ENCODE measurements around the gene DRAM2. TPM values are rescaled to one million over a fixed set of nuclear protein-coding genes. Genes with fewer than 3 reads are reported as not detected.

The DRAM2 gene
- total and polyA plus RNA-seq, 9 of the 15 experiments (the other 6 are each of a cell fraction or from before 2014, with no cell fraction given): 29.0 to 161 (median 53.5) TPM

DNA sequence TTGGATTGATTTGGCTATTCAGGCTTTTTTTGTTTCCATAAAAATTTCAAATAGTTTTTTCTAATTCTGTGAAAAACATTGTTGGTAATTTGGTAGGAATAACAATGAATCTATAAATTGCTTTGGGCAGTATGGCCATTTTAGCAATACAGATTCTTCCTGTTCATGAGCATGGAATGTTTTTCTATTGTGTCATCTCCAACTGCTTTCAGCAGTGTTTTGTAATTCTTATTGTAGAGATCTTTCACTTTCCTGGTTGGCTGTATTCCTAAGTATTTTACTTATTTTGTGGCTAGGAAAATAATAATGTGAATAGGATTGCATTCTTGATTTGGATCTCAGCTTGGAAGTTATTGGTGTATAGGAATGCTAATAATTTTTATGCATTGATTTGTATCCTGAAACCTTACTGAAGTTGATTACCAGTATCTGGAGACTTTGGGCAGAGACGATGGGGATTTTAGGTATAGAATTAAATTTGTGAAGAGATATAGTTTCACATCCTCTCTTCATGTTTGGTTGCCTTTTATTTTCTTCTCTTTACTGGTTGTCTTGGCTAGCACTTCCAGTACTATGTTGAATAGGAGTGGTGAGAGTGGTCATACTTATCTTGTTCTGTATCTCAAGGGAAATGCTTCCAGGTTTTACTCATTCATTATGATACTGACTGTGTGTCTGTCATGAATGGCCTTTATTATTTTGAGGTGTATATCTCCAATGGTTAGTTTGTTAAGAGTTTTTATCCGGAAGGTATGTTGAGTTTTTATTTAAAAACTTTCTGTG lies 57.3 kb downstream of the DRAM2 start:
- H4K20me1 ChIP-seq (replicated peaks; ENCODE audit: control insufficient read depth, insufficient read depth, low read length): no peaks in the 10 kb centered on the region
- in situ Hi-C loops (cut with MboI) (no loop called here), intact Hi-C loops (cut with micrococcal nuclease) (no loop called here)
- H3K9ac ChIP-seq (ENCODE audit: insufficient read depth in 1 of 2, low read depth in 2 of 2, low read length in 2 of 2): no peak overlapping the region
- H2AFZ ChIP-seq (ENCODE audit: low read depth, low read length): no peak overlapping the region
- H3K4me3 ChIP-seq: no peak overlapping the region
- FAIRE-seq: no peak
- H3K27me3 ChIP-seq (ENCODE audit: control insufficient read depth in 2 of 2, insufficient read depth in 2 of 2, low read length in 2 of 2): no peaks in the 10 kb centered on the region
- H3K36me3 ChIP-seq (ENCODE audit: control insufficient read depth, insufficient read depth, low read length): no peaks in the 10 kb centered on the region
- no peaks in the 10 kb centered on the region for H3K9me1 ChIP-seq (ENCODE audit: control insufficient read depth, insufficient read depth, low read length)
- BruUV-seq (replicated peaks): no TSS peak
- H3K4me2 ChIP-seq (ENCODE audit: insufficient read depth, low read length): no peak overlapping the region
- no peak overlapping the region for H3K27ac ChIP-seq (ENCODE audit: extremely low read depth, low read depth, low read length)
- POLR2A ChIA-PET: no interaction called here
- WGBS (ENCODE audit: insufficient coverage, low coverage, missing lambda C conversion rate): 5% methylated on average over 2 of the region's 2 CpGs
- no peaks in the 10 kb centered on the region for H3K79me2 ChIP-seq (ENCODE audit: control insufficient read depth, insufficient read depth, low read length)
- CTCF ChIA-PET (ENCODE audit: low intra/inter-chr PET ratio): no interaction called here
- no peak for ATAC-seq
- no peaks in the 10 kb centered on the region for H3K4me1 ChIP-seq (replicated peaks in 1 of 2; ENCODE audit: control insufficient read depth in 2 of 2, insufficient read depth in 2 of 2, low read length in 2 of 2)
- H3K9me3 ChIP-seq (replicated peaks; ENCODE audit: control insufficient read depth, insufficient read depth, low read depth, low read length): no peaks in the 10 kb centered on the region
- no peak for DNase-seq (ENCODE audit: extremely low read depth in 1 of 4, low spot score in 3 of 4)
- TF ChIP-seq JUN (IDR thresholded peaks at IDR 0.05; ENCODE audit: borderline replicate concordance, low read depth, low read length) (no peak), JUN (CRISPR knock-in tag; IDR thresholded peaks at IDR 0.05; ENCODE audit: borderline replicate concordance) (no peak), TBL1XR1 (IDR thresholded peaks at IDR 0.05; ENCODE audit: low read length in 2 of 2) (no peak), ZNF140 (CRISPR knock-in tag; IDR thresholded peaks at IDR 0.05) (no peak), ZNF584 (CRISPR knock-in tag; IDR thresholded peaks at IDR 0.05; ENCODE audit: low read depth) (no peak), KLF1 (tag; IDR thresholded peaks at IDR 0.05) (no peak), PHB2 (IDR thresholded peaks at IDR 0.05; ENCODE audit: low read depth) (no peak)
- TF ChIP-seq, protein P1, sequence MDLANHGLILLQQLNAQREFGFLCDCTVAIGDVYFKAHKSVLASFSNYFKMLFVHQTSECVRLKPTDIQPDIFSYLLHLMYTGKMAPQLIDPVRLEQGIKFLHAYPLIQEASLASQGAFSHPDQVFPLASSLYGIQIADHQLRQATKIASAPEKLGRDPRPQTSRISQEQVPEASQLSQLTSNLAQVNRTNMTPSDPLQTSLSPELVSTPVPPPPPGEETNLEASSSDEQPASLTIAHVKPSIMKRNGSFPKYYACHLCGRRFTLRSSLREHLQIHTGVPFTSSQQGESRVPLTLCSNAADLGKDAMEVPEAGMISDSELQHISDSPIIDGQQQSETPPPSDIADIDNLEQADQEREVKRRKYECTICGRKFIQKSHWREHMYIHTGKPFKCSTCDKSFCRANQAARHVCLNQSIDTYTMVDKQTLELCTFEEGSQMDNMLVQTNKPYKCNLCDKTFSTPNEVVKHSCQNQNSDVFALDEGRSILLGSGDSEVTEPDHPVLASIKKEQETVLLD (IDR thresholded peaks at IDR 0.05): no peak
- TF ChIP-seq, protein P2, sequence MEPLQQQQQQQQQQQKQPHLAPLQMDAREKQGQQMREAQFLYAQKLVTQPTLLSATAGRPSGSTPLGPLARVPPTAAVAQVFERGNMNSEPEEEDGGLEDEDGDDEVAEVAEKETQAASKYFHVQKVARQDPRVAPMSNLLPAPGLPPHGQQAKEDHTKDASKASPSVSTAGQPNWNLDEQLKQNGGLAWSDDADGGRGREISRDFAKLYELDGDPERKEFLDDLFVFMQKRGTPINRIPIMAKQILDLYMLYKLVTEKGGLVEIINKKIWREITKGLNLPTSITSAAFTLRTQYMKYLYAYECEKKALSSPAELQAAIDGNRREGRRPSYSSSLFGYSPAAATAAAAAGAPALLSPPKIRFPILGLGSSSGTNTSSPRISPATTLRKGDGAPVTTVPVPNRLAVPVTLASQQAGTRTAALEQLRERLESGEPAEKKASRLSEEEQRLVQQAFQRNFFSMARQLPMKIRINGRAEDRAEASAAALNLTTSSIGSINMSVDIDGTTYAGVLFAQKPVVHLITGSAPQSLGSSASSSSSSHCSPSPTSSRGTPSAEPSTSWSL (CRISPR knock-in tag; IDR thresholded peaks at IDR 0.05; ENCODE audit: borderline replicate concordance): no peak
- TF ChIP-seq, protein P3, sequence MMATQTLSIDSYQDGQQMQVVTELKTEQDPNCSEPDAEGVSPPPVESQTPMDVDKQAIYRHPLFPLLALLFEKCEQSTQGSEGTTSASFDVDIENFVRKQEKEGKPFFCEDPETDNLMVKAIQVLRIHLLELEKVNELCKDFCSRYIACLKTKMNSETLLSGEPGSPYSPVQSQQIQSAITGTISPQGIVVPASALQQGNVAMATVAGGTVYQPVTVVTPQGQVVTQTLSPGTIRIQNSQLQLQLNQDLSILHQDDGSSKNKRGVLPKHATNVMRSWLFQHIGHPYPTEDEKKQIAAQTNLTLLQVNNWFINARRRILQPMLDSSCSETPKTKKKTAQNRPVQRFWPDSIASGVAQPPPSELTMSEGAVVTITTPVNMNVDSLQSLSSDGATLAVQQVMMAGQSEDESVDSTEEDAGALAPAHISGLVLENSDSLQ (IDR thresholded peaks at IDR 0.05): no peak
- TF ChIP-seq, protein P4, sequence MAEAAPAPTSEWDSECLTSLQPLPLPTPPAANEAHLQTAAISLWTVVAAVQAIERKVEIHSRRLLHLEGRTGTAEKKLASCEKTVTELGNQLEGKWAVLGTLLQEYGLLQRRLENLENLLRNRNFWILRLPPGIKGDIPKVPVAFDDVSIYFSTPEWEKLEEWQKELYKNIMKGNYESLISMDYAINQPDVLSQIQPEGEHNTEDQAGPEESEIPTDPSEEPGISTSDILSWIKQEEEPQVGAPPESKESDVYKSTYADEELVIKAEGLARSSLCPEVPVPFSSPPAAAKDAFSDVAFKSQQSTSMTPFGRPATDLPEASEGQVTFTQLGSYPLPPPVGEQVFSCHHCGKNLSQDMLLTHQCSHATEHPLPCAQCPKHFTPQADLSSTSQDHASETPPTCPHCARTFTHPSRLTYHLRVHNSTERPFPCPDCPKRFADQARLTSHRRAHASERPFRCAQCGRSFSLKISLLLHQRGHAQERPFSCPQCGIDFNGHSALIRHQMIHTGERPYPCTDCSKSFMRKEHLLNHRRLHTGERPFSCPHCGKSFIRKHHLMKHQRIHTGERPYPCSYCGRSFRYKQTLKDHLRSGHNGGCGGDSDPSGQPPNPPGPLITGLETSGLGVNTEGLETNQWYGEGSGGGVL (CRISPR knock-in tag; IDR thresholded peaks at IDR 0.05): no peak

All from K562 (cell line).